Measurements from ENCODE around the gene MYADML2. TPM values are rescaled to one million over a fixed set of nuclear protein-coding genes. Genes with fewer than 3 reads are reported as not detected.

Gene MYADML2
- total and polyA plus RNA-seq, 2 of the 8 experiments (the other 6 are each of a cell fraction or from before 2014, with no cell fraction given), result 0.26 to 0.47 TPM

GRCh38 chr17:81939218-81939617 lies 7.8 kb downstream of the MYADML2 start:
- 86% methylated on average over 12 of the region's 15 CpGs; no CpG with 5 or more reads in 1 of the 2 experiments for WGBS, 2 experiments (ENCODE audit: extremely low coverage in 1 of 2, insufficient coverage in 1 of 2, insufficient read length in 1 of 2, insufficient replicate concordance in 2 of 2, low coverage in 1 of 2, low lambda C conversion rate in 2 of 2, missing lambda C conversion rate in 1 of 2)
- Histone ChIP-seq H4K20me1 (replicated peaks in 1 of 2; ENCODE audit: control insufficient read depth in 1 of 2, insufficient read depth in 2 of 2, low read length in 2 of 2) (peaks cover 4 to 6% of the 10 kb centered on the region in 2 experiments), H2BK20ac (ENCODE audit: low read length) (no peak overlapping the region), H3K36me3 (ENCODE audit: control insufficient read depth in 2 of 4, insufficient read depth in 4 of 4, low read length in 3 of 4) (peaks cover 0 to 14% (median 8%) of the 10 kb centered on the region in 4 experiments; a peak in 5 of 8 replicates), H3K4me3 (ENCODE audit: extremely low read depth in 1 of 4, insufficient read depth in 2 of 4, low read depth in 3 of 4, low read length in 4 of 4) (no peak overlapping the region), H2BK12ac (ENCODE audit: low read depth, low read length) (peak overlapping the region; percentile 75; the same call in 1 of the 2 replicates), H3K18ac (ENCODE audit: extremely low read depth, low read length) (no peak overlapping the region), H3K4me1 (replicated peaks in 1 of 4; ENCODE audit: control insufficient read depth in 3 of 4, insufficient read depth in 4 of 4, low read length in 3 of 4) (peaks cover 0 to 14% (median 8%) of the 10 kb centered on the region in 4 experiments; a peak in 5 of 7 replicates), H3K14ac (ENCODE audit: insufficient read length) (no peak overlapping the region), H2BK15ac (ENCODE audit: low read length) (peak overlapping the region; percentile 81; the same call in 1 of the 2 replicates), H3K4ac (replicated peaks; ENCODE audit: insufficient read length, low read depth, low read length) (no peak overlapping the region), H3K27me3 (replicated peaks in 1 of 4; ENCODE audit: control insufficient read depth in 3 of 4, extremely low read depth in 1 of 4, insufficient read depth in 3 of 4, low read length in 3 of 4) (peaks cover 0 to 3% (median 0%) of the 10 kb centered on the region in 4 experiments; a peak in 3 of 7 replicates), H3K27ac (ENCODE audit: low read depth, low read length) (no peak overlapping the region), H4K8ac (ENCODE audit: extremely low read depth, insufficient read depth, low read length) (no peak overlapping the region), H3K56ac (replicated peaks; ENCODE audit: insufficient read length, low read depth, low read length) (no peak overlapping the region), H3K4me2 (ENCODE audit: insufficient read depth in 1 of 2, low read depth in 2 of 2, low read length in 2 of 2) (no peak overlapping the region), H4K5ac (ENCODE audit: insufficient read length, low read depth, low read length) (no peak overlapping the region), H2BK5ac (ENCODE audit: low read depth, low read length) (no peak overlapping the region), H2AFZ (ENCODE audit: low read length) (no peak overlapping the region), H2AK5ac (ENCODE audit: low read depth, low read length) (no peak overlapping the region), H3K23ac (ENCODE audit: insufficient read length) (no peak overlapping the region), H3K79me2 (ENCODE audit: control insufficient read depth in 1 of 2, insufficient read depth in 2 of 2, low read length in 2 of 2) (no peaks in the 10 kb centered on the region; a peak in 1 of 4 replicates), H2BK120ac (replicated peaks; ENCODE audit: low read depth, low read length) (no peak overlapping the region), H4K91ac (replicated peaks; ENCODE audit: insufficient read length, low read length) (no peak overlapping the region), H3K23me2 (ENCODE audit: low read depth, low read length) (no peaks in the 10 kb centered on the region; the same call in 1 of the 2 replicates), H3K79me1 (ENCODE audit: low read depth, low read length) (no peaks in the 10 kb centered on the region), H3K9me3 (ENCODE audit: insufficient read depth in 2 of 2, low read depth in 1 of 2, low read length in 1 of 2) (no peaks in the 10 kb centered on the region), H3K9ac (replicated peaks in 1 of 4; ENCODE audit: extremely low read depth in 1 of 4, low read depth in 3 of 4, low read length in 3 of 4) (no peak overlapping the region)
- TF ChIP-seq ATF2 (IDR thresholded peaks at IDR 0.05; ENCODE audit: low read length) (no peak), SUZ12 (IDR thresholded peaks at IDR 0.05; ENCODE audit: low read length) (no peak), SP4 (IDR thresholded peaks at IDR 0.05; ENCODE audit: low read length) (no peak), TEAD4 (IDR thresholded peaks at IDR 0.05; ENCODE audit: low read depth, low read length) (no peak), SP2 (IDR thresholded peaks at IDR 0.05; ENCODE audit: low read length) (no peak), BCL11A (IDR thresholded peaks at IDR 0.05; ENCODE audit: low read depth in 2 of 2, low read length in 2 of 2) (no peak), JUN (IDR thresholded peaks at IDR 0.05; ENCODE audit: low read depth, low read length) (no peak), SP1 (IDR thresholded peaks at IDR 0.05; ENCODE audit: low read depth, low read length) (no peak), GTF2F1 (IDR thresholded peaks at IDR 0.05; ENCODE audit: borderline replicate concordance, low read depth, low read length) (no peak), POLR2AphosphoS5 (IDR thresholded peaks at IDR 0.05; ENCODE audit: low read depth, low read length) (no peak), ATF3 (IDR thresholded peaks at IDR 0.05; ENCODE audit: insufficient read depth, low read depth, low read length) (no peak)
- FAIRE-seq (no peak), DNase-seq (ENCODE audit: low read depth in 1 of 2, low spot score in 2 of 2) (no peak)
- POLR2A ChIA-PET (ENCODE audit: partially characterized antibody), result interaction anchor here (14.6 kb wide), 1 partner anchor 14 kb away, joined by 150 read pairs; the partner anchor contains the start of gene MAFG
- CTCF ChIA-PET (ENCODE audit: partially characterized antibody), result interaction anchor here (0.6 to 4.6 kb wide), 5 partner anchors 10 to 1325 kb away, joined by 3 to 16 read pairs (median 4); partner anchors contain the start of genes MAFG and NOTUM
